Heart right ventricle (tissue), 16 donors: ENCODE results near the gene LRP6. TPM values are rescaled to one million over a fixed set of nuclear protein-coding genes. Genes with fewer than 3 reads are reported as not detected.
A peak's percentile ranks its signal among the peaks of the same experiment; 100 is the strongest.

ENCODE experiments used
- ATAC-seq, 8 donors: fragments of 200-7000 bp; cut with Tn5 transposase; one replicate each; pipeline ENCODE4 v1.9.1; 2020; ENCODE audit warnings: mild to moderate bottlenecking in 8 of 8, moderate library complexity in 8 of 8, moderate number of reproducible peaks in 1 of 8
- DNase-seq, 2 donors: peaks; one replicate each; pipeline ENCODE4 v3.0.0-alpha.2; 2020
- H3K27ac ChIP-seq, 10 donors: fragments of 200-600 bp; sonication (generic) in 2 of 10; one replicate each; pipeline versions ENCODE4 v1.5.0 to v1.8.0; 2020 to 2022; ENCODE audit warnings: mild to moderate bottlenecking in 3 of 10
- H3K27me3 ChIP-seq, 7 donors: fragments of 200-600 bp; one replicate each; pipeline ENCODE4 v1.8.0; 2021 to 2022; ENCODE audit warnings: mild to moderate bottlenecking in 2 of 7
- H3K36me3 ChIP-seq, 9 donors: fragments of 200-600 bp; sonication (generic) in 1 of 9; one replicate each; pipeline versions ENCODE4 v1.5.0 to v1.8.0; 2020 to 2022; ENCODE audit warnings: mild to moderate bottlenecking in 2 of 9
- H3K4me1 ChIP-seq, 9 donors: fragments of 200-600 bp; sonication (generic) in 1 of 9; one replicate each; pipeline versions ENCODE4 v1.5.0 to v1.8.0; 2020 to 2022; ENCODE audit warnings: mild to moderate bottlenecking in 4 of 9
- H3K4me3 ChIP-seq, 10 donors: fragments of 200-600 bp; sonication (generic) in 2 of 10; one replicate each; pipeline versions ENCODE4 v1.5.0 to v1.8.0; 2020 to 2022; ENCODE audit warnings: mild to moderate bottlenecking in 7 of 10, moderate library complexity in 2 of 10
- H3K9me3 ChIP-seq, 11 donors: fragments of 200-600 bp in 10 of 11; sonication (generic) in 2 of 11; one replicate each; pipeline versions ENCODE4 v1.5.0 to v1.8.0; 2013 to 2022; ENCODE audit warnings: mild to moderate bottlenecking in 2 of 11, control low read depth in 1 of 11, moderate library complexity in 1 of 11
- WGBS, 2 donors: extraction: QIAGEN DNeasy Blood & Tissue Kit; methylation state at CpG; one replicate each; pipeline ENCODE4 v1.1.7; 2013; ENCODE audit warnings: inconsistent platforms in 1 of 2; 5-methylcytosine and 5-hydroxymethylcytosine counted together
- intact Hi-C, 10 donors: fragments of 100-400 bp; cut with DNase I; formaldehyde crosslinking; loops; one replicate each; pipeline versions ENCODE4 v1.11.1 to v1.14.2; 2022
- polyA plus RNA-seq, 2 donors: library from polyadenylated mRNA; stranded (reverse); fragments of 200-250 nt; gene quantifications; one replicate each; pipeline ENCODE4 v1.2.3, GENCODE V29; 2013
- total RNA-seq, 10 donors: library from RNA; stranded (reverse); fragmentation: NEBNext Ultra II Directional in 3 of 10; extraction: Animal tissue kit (Norgen Biotek cat#: 25700) in 3 of 10; gene quantifications; one replicate each; pipeline versions ENCODE4 v1.2.1 to v1.2.4, GENCODE V29; 2021 to 2023
- TF ChIP-seq, protein P1 (sequence below), 9 donors: fragments of 200-600 bp; sonication (generic) in 2 of 9; IDR thresholded peaks; one replicate each; pipeline versions ENCODE4 v1.5.0 to v1.8.0; 2021 to 2022; ENCODE audit warnings: antibody characterized with exemption in 9 of 9, mild to moderate bottlenecking in 5 of 9, moderate library complexity in 1 of 9
- donor health status: Arrhythmogenic right ventricular cardiomyopathy.
- donor health status: ischemic (EF 13 %, LVEDD 7.1; RV severe dilation, severe dysfunction).
- donor health status: healthy with polysubstance abuse.
- donor health status: DM: no; HTN: yes; CAD: no.
- donor health status: DM: no; HTN: no; CAD: no.
- donor health status: ischemic (EF 25% LVEDD 6.9; RV normal size, moderate dysfunction).
- donor health status: ischemic (EF 25% LVEDD 5.7; RV mildly dilated, moderate dysfunction).
- donor health status: healthy.
- donor health status: DM: yes; HTN: yes; CAD: no.
- donor health status: Ischemic cardiomyopathy.
- donor health status: ischemic (EF 35%, LVEDD 5.7; RV mildly dilated, moderate dysfunction).
- donor health status: nonischemic (EF 11% LVEDD 7.7; RV severe dilation, severe dysfunction).
- donor health status: DM: yes; HTN: yes; CAD: no.
- donor health status: PGD.
- donor health status: ischemic (EF 29% LVEDD 5.4; RV normal size, mild dysfunction).
- donor health status: nonischemic (EF 23%, LVEDD 6.1; RV moderate dilation, normal function).

LRP6 gene
- total and polyA plus RNA-seq, 12 donors, result 3.1 to 31.1 (median 24.8) TPM

DNA sequence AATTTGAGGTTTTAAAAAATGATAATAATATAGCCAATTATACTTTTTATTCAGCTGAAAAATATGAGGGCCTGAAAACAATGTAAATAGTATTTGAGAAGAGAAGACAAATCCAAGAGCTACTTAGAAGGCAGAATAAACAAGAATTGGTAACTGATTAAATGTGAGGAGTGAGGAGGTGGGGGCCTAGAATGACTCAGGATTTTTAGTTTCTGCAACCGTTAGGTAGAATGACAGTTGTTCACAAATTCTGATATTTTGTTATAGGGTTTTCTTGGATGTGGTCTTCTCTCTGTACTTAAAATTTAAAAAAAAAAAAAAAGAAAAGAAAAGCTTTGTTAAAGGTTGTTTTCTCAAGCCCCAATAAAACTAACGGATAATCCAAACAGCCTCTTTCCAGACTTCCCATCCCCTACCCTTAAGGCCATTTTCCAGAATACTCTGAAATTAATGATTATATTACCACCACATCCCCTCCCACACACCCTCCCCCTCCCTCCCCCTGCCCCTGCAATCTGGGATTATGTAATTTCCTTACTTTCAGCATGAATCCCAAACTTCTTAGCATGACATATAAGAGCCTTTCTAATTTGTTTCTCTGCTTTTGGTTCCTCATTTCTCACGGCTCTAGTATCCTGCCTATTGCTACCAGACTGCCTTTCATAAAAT, 50.4 kb downstream of the LRP6 start:
- Histone ChIP-seq H3K4me1 (peaks cover 0 to 52% (median 26%) of the 10 kb centered on the region in 9 donors), H3K27me3 (no peaks in the 10 kb centered on the region), H3K9me3 (no peaks in the 10 kb centered on the region), H3K27ac (peak overlapping the region in 1 of 10 donors; percentile 7), H3K36me3 (no peaks in the 10 kb centered on the region), H3K4me3 (no peak overlapping the region)
- TF ChIP-seq, protein P1, sequence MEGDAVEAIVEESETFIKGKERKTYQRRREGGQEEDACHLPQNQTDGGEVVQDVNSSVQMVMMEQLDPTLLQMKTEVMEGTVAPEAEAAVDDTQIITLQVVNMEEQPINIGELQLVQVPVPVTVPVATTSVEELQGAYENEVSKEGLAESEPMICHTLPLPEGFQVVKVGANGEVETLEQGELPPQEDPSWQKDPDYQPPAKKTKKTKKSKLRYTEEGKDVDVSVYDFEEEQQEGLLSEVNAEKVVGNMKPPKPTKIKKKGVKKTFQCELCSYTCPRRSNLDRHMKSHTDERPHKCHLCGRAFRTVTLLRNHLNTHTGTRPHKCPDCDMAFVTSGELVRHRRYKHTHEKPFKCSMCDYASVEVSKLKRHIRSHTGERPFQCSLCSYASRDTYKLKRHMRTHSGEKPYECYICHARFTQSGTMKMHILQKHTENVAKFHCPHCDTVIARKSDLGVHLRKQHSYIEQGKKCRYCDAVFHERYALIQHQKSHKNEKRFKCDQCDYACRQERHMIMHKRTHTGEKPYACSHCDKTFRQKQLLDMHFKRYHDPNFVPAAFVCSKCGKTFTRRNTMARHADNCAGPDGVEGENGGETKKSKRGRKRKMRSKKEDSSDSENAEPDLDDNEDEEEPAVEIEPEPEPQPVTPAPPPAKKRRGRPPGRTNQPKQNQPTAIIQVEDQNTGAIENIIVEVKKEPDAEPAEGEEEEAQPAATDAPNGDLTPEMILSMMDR (IDR thresholded peaks at IDR 0.05), result no peak
- no peak for ATAC-seq
- DNase-seq, result no peak
- WGBS, 2 donors, result 56 to 65% methylated on average over 3 of the region's 3 CpGs
- intact Hi-C loops, result loop anchor here in 1 of 10 donors (10.0 kb wide), 1 partner anchor 48 kb away; the partner anchor contains the start of gene LRP6

DNA sequence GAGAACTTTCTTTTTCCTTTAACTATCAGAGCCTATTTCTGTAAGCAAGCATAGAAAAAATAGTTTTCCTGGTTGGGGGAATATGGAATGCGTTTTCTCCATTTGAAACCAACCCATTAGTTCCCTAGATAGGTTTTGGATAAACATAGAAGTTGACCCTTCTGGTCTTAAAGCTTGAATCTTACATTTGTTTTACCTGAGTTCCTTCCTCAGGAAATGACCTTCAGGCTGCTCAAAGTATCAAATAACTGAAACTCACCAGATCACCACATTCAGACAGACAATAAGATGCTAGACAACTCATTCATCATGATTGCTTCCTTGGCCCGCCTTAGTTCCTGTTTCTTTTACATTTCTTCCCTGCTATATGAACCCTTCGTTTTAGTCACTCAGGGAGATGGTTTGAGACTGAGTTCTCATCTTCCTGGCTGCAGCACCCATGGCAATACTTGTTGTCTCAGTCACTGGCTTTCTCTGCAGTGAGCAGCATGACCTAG, 52.2 kb downstream of the LRP6 start:
- intact Hi-C loops, result loop anchor here in 1 of 10 donors (10.0 kb wide), 1 partner anchor 50 kb away; the partner anchor contains the start of gene LRP6
- Histone ChIP-seq H3K27ac (no peak overlapping the region), H3K27me3 (no peaks in the 10 kb centered on the region), H3K36me3 (no peaks in the 10 kb centered on the region), H3K4me3 (no peak overlapping the region), H3K4me1 (peaks cover 0 to 37% (median 23%) of the 10 kb centered on the region in 9 donors), H3K9me3 (no peaks in the 10 kb centered on the region)
- TF ChIP-seq, protein P1 (IDR thresholded peaks at IDR 0.05), result no peak
- DNase-seq, result no peak
- WGBS, 2 donors, result 47 to 58% methylated on average over 3 of the region's 3 CpGs
- ATAC-seq, result no peak

DNA sequence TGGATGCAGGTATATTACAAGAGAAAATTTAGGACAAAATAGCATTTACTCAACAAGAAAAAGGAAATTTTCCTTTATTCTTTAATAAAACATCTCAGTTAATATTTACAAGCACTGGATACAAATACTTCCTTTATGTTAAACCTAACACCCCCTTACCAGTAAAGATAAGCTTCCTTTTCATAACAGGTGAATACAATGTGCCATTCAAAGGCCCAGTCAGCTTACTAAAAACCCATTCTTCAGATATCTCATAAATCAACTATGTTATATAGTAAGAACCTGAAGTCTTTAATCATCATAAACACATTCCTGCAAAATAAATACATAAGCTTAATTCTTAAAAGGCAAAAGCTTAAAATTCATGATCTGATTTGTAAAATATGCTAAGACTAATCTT, 52.6 kb downstream of the LRP6 start:
- DNase-seq (no peak), ATAC-seq (no peak)
- Histone ChIP-seq H3K9me3 (no peaks in the 10 kb centered on the region), H3K4me3 (no peak overlapping the region), H3K27ac (no peak overlapping the region), H3K4me1 (peaks cover 0 to 37% (median 23%) of the 10 kb centered on the region in 9 donors), H3K36me3 (no peaks in the 10 kb centered on the region), H3K27me3 (no peaks in the 10 kb centered on the region)
- TF ChIP-seq, protein P1 (IDR thresholded peaks at IDR 0.05), result no peak
- intact Hi-C loops, result loop anchor here in 1 of 10 donors (10.0 kb wide), 1 partner anchor 51 kb away; the partner anchor contains the start of gene LRP6

DNA sequence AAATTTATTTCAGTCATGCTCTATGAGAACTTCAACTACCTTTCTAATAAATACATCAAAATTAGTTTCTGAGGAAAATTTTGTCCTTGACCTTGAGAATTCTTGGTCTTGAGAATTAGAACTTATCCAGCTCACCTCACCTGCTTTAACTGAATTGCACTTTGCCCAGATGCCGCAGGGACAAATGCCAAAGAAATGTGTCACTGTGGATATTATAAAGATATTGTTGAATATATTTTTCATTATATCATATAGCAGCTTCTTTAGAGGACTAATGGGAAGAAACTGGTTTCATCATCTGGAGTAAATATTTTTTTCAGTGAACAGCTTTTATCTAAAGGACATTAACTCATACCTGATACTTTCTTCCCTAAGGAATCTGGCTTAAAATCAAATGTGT, 54.1 kb downstream of the LRP6 start:
- 82 to 89% methylated on average over 1 of the region's 1 CpG for WGBS, 2 donors
- TF ChIP-seq, protein P1 (IDR thresholded peaks at IDR 0.05), result no peak
- DNase-seq (no peak), ATAC-seq (no peak)
- H3K27me3 ChIP-seq, result no peaks in the 10 kb centered on the region
- peaks cover 0 to 33% (median 23%) of the 10 kb centered on the region in 9 donors for H3K4me1 ChIP-seq
- no peak overlapping the region for H3K27ac ChIP-seq
- intact Hi-C loops, result loop anchor here in 1 of 10 donors (10.0 kb wide), 1 partner anchor 52 kb away; the partner anchor contains the start of gene LRP6
- H3K9me3 ChIP-seq, result no peaks in the 10 kb centered on the region
- no peaks in the 10 kb centered on the region for H3K36me3 ChIP-seq
- no peak overlapping the region for H3K4me3 ChIP-seq
